DOHH2 (cell line): ENCODE data around the gene TXK.

ENCODE experiments used
- H3F3A ChIP-seq: fragments of 200-600 bp; sonication (generic), shearing (Covaris generic); 2 replicates; pipeline ENCODE4 v1.6.0; 2016; ENCODE audit warnings: antibody characterized with exemption, mild to moderate bottlenecking; ENCODE audit not compliant: control insufficient read depth, insufficient read depth
- H3K27ac ChIP-seq: fragments of 200-600 bp; sonication (generic); 2 replicates; pipeline ENCODE4 v1.5.1; 2014; ENCODE audit warnings: low read depth, mild to moderate bottlenecking, low read length, moderate library complexity
- H3K27me3 ChIP-seq: fragments of 200-600 bp; sonication (generic); 2 replicates; pipeline ENCODE4 v1.6.1; 2014; ENCODE audit warnings: mild to moderate bottlenecking, low read length, mixed read lengths; ENCODE audit not compliant: control insufficient read depth
- H3K36me3 ChIP-seq: fragments of 200-600 bp; sonication (generic); 2 replicates; pipeline ENCODE4 v1.6.1; 2014; ENCODE audit warnings: mild to moderate bottlenecking, low read length, moderate library complexity, mixed read lengths; ENCODE audit not compliant: control insufficient read depth
- H3K4me1 ChIP-seq: fragments of 200-600 bp; sonication (generic); 2 replicates; pipeline ENCODE4 v1.6.1; 2014; ENCODE audit warnings: mild to moderate bottlenecking, low read length, mixed read lengths; ENCODE audit not compliant: control insufficient read depth
- H3K4me2 ChIP-seq: fragments of 200-600 bp; sonication (generic); 2 replicates; pipeline ENCODE4 v1.6.0; 2014; ENCODE audit warnings: mild to moderate bottlenecking, low read length, moderate library complexity
- H3K4me3 ChIP-seq: fragments of 200-600 bp; sonication (generic); 2 replicates; pipeline ENCODE4 v1.5.1; 2014; ENCODE audit warnings: mild to moderate bottlenecking, low read length, mixed read lengths
- H3K79me2 ChIP-seq: fragments of 200-600 bp; sonication (generic); 2 replicates; pipeline ENCODE4 v1.6.1; 2014; ENCODE audit warnings: mild to moderate bottlenecking, low read length, mixed read lengths; ENCODE audit not compliant: control insufficient read depth
- H3K9me2 ChIP-seq: fragments of 200-600 bp; sonication (generic); replicated peaks from 2 replicates; pipeline ENCODE4 v1.6.1; 2014; ENCODE audit warnings: mild to moderate bottlenecking, low read length, mixed read lengths; ENCODE audit not compliant: control insufficient read depth
- H3K9me3 ChIP-seq: fragments of 200-600 bp; sonication (generic); 2 replicates; pipeline ENCODE4 v1.6.1; 2014; ENCODE audit warnings: antibody characterized with exemption, low read length, mixed read lengths; ENCODE audit not compliant: control insufficient read depth, insufficient read depth
- H4K20me1 ChIP-seq: fragments of 200-600 bp; sonication (generic); 2 replicates; pipeline ENCODE4 v1.6.0; 2014; ENCODE audit warnings: low read depth, mild to moderate bottlenecking, antibody characterized with exemption, low read length, moderate library complexity; ENCODE audit not compliant: control insufficient read depth, insufficient read depth
- CTCF ChIP-seq: fragments of 200-600 bp; sonication (generic); IDR thresholded peaks from one replicate; pipeline ENCODE4 v1.5.1; 2014; ENCODE audit warnings: antibody characterized with exemption, mild to moderate bottlenecking, low read depth, low read length; ENCODE audit not compliant: poor library complexity, severe bottlenecking
- EZH2phosphoT487 ChIP-seq: fragments of 200-600 bp; sonication (generic); IDR thresholded peaks from 2 replicates; pipeline ENCODE4 v1.6.1; 2017; ENCODE audit warnings: borderline replicate concordance, mild to moderate bottlenecking, antibody characterized with exemption, low read length, moderate library complexity, mixed read lengths

Gene TXK

GRCh38 chr4:48033412-48033811 is 100.6 kb downstream of the TXK start:
- peaks cover 24% of the 10 kb centered on the region for H3F3A ChIP-seq
- peaks cover 79% of the 10 kb centered on the region for H3K4me1 ChIP-seq
- no peak overlapping the region for H3K4me2 ChIP-seq
- H3K27ac ChIP-seq, result no peak overlapping the region
- no peaks in the 10 kb centered on the region for H4K20me1 ChIP-seq
- H3K27me3 ChIP-seq, result no peaks in the 10 kb centered on the region
- H3K36me3 ChIP-seq, result peaks cover 3% of the 10 kb centered on the region; the same call in 1 of the 2 replicates
- TF ChIP-seq CTCF (no peak), EZH2phosphoT487 (no peak)
- no peak overlapping the region for H3K4me3 ChIP-seq
- no peaks in the 10 kb centered on the region for H3K79me2 ChIP-seq
- no peaks in the 10 kb centered on the region for H3K9me3 ChIP-seq
- H3K9me2 ChIP-seq, result no peaks in the 10 kb centered on the region

- Histone ChIP-seq H3K9me3 (peaks cover 3% of the 10 kb centered on the region; the same call in 1 of the 2 replicates), H3K27me3 (no peaks in the 10 kb centered on the region), H3F3A (peaks cover 21% of the 10 kb centered on the region), H3K9me2 (no peaks in the 10 kb centered on the region), H3K36me3 (peaks cover 5% of the 10 kb centered on the region; the same call in 1 of the 2 replicates), H3K79me2 (no peaks in the 10 kb centered on the region), H3K4me2 (no peak overlapping the region), H4K20me1 (no peaks in the 10 kb centered on the region), H3K27ac (no peak overlapping the region), H3K4me1 (peaks cover 78% of the 10 kb centered on the region), H3K4me3 (no peak overlapping the region)
- TF ChIP-seq EZH2phosphoT487 (no peak), CTCF (no peak)
Measured at GRCh38 chr4:48032721-48033120, 101.3 kb downstream of the TXK start.

GRCh38 chr4:48031802-48032525 is 102.1 kb downstream of the TXK start:
- no peaks in the 10 kb centered on the region for H3K27me3 ChIP-seq
- no peaks in the 10 kb centered on the region for H3K9me2 ChIP-seq
- TF ChIP-seq EZH2phosphoT487 (no peak), CTCF (no peak)
- H3K27ac ChIP-seq, result no peak overlapping the region
- H3K79me2 ChIP-seq, result no peaks in the 10 kb centered on the region
- no peaks in the 10 kb centered on the region for H4K20me1 ChIP-seq
- peaks cover 13% of the 10 kb centered on the region for H3F3A ChIP-seq
- H3K4me3 ChIP-seq, result no peak overlapping the region
- H3K9me3 ChIP-seq, result peaks cover 3% of the 10 kb centered on the region; the same call in 1 of the 2 replicates
- peaks cover 5% of the 10 kb centered on the region; the same call in 1 of the 2 replicates for H3K36me3 ChIP-seq
- H3K4me1 ChIP-seq, result peaks cover 70% of the 10 kb centered on the region
- no peak overlapping the region for H3K4me2 ChIP-seq
